NCI-H748 (cell line): ENCODE data around the gene AOAH.

Experiments
- DNase-seq: peaks from one replicate; lab custom pipeline; 2025; ENCODE audit not compliant: unreplicated experiment; lab: John Stamatoyannopoulos, UW

Gene AOAH

DNA sequence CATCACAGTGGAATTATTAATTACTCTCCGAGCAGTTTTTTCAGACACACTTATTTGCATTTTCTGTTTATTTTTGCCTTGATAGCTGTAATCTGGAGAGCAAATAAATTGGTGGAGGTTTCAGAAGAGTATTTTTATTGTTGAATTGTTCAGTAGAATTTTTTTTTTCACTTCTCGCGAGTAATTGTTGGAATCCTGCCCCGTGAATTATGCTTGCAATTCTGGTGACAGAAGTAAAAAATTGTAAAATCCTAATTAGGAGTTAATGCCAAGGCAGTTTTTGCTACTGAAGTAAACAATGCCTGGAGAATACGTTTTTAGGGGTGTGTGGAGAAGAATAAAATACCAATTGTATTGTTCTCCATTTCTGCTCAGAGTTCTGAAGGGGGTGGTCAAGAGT is 88.2 kb downstream of the AOAH start:
- peak; percentile 35 for DNase-seq

DNA sequence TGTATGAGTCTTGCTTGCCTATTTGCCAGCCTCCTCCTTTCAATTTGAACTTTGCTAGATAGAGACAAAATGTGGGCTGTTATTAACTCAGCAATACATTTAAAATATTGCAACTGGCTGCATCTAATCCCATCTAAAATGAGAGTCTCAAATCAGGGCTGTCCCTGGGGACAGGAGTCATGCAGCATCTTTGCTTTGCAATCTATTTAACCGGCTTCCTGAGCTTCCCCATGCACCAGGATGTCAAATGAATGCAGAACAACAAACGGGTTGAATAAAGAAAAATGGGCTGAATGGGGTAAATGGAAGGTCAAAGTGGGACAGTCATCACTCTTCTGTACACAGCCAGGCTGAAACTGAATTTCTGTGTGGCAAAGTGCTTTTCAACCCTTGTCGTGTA is 89.2 kb downstream of the AOAH start:
- peak; percentile 97 for DNase-seq

- DNase-seq: no peak
These were observed 90.9 kb downstream of the AOAH start for GRCh38 chr7:36633377-36633776.

DNA sequence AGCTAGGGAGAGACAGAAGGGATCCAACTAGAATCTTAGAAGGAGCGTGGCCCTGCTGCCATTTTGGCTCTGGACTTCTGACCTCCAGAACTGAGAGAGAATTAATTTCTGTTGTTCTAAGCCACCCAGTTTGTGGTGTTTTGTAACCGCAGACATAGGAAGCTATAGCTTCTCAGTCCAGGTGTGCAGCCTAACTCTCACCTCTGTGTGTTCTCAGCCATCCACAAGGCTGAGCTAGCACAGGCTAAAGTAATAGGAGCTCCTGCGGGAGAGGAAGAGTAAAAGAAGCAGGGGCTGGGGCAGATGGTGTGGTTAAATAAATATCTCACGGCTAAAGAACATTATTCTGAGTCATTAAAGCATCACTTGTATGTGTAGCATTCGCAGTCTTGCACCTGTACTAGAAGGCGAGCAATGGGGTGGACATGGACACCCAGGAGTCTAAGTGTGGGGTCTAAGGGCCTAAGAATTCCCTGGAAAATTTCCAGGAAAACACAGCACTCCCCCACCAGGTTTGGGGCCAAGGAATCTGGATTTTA is 94.1 kb downstream of the AOAH start:
- no peak for DNase-seq

GRCh38 chr7:36629351-36629750 is 94.9 kb downstream of the AOAH start:
- no peak for DNase-seq

DNA sequence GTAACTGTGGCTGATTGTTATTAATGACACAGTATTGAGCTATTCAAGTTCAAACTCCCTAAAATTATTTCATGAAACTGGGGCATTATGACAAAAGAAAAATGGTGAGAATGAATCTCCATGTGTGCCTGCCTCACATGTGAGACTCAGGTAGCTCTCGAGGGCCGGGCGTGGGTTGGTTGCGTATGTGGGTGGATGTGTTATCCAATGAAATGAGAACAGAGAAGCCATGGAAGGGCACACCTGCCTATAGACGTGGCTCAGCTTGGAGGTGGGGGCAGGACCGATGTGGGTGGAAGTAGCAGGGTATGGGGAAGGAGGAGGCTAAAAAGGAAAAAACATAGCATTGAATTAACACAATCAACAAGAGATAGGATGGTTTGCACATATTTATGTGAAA is 96.5 kb downstream of the AOAH start:
- DNase-seq: no peak

DNA sequence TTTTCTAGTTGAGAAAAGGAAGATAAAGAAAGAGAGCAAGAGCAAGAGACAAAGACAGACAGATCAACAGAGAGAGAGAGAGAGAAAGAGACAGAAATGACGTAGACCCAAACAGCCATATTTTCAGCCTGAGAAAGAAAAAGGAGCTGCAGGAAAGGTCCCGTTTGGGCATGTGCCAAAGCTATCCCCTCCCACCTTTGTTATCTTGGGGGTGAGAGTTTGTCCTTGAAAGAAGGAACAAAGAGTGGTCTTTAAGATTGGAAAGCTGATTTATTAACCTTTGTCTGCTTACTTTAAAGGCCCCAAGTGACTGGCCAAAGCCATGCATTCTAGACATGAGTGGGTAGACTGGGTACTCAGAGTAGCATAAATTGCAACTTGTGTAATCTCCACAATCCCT is 98.2 kb downstream of the AOAH start:
- no peak for DNase-seq

- DNase-seq: no peak
These were observed 99.0 kb downstream of the AOAH start for GRCh38 chr7:36625247-36625646.

- DNase-seq: no peak
These were observed 101.0 kb downstream of the AOAH start for GRCh38 chr7:36623247-36623646.

DNA sequence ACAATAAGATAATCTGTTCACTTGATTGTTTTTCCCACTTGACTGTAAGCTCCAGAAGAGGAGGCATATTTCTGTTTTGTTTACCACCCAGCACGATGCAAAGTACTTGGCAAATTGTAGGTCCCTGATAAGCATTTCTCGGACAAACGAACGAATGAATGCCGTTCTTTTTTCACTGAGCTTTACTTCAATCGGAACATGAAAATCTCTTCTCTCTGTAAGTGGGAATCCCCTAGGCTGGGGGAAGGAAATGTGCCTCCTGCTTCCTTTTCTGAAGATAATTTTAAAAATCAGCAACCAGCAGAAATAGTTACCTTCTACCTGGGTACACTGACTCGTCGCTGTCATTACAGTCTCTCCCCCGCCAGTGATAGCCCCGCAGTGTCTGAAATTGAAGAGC is 102.9 kb downstream of the AOAH start:
- DNase-seq: no peak

GRCh38 chr7:36620166-36620708 is 104.1 kb downstream of the AOAH start:
- no peak for DNase-seq

DNA sequence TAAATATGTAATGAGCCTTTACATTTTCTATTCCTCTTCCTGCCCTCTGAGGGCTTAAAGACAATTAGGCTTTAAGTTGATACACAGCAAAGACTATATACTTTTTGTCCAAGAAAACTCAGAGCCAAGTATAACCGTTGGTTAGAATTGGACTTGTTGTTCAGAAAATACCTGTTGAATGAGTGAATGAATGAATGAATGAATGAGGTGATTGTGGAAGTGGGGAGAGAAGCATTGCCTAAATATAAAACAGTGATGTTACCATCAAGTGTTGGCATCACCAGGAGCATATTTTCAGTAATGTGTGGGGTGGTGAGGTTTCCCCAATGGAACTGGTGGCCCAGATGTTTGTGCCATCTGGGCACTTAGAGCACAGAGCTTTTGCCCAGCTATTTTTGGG is 106.9 kb downstream of the AOAH start:
- DNase-seq: no peak

GRCh38 chr7:36615852-36616540 is 108.3 kb downstream of the AOAH start:
- DNase-seq: no peak

DNA sequence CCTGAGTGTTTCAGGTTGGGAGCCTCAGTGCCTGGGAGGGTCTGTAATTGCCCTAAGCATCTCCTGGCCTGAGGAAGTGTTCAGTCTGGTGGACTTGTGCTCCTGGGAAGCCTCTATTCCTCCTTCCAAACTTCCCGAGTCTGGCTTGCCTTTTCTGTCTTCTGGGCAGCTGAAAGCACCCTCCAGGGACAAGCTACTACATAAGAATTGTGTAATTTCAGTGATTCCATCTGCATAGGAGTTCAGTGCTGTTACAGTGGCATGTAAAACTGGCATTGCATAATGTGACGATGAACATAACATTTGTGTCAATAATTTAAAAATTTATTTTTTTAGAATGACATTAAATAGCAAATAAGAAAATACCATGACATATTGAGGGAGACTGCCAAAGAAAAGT is 109.3 kb downstream of the AOAH start:
- DNase-seq: peak; percentile 40

DNA sequence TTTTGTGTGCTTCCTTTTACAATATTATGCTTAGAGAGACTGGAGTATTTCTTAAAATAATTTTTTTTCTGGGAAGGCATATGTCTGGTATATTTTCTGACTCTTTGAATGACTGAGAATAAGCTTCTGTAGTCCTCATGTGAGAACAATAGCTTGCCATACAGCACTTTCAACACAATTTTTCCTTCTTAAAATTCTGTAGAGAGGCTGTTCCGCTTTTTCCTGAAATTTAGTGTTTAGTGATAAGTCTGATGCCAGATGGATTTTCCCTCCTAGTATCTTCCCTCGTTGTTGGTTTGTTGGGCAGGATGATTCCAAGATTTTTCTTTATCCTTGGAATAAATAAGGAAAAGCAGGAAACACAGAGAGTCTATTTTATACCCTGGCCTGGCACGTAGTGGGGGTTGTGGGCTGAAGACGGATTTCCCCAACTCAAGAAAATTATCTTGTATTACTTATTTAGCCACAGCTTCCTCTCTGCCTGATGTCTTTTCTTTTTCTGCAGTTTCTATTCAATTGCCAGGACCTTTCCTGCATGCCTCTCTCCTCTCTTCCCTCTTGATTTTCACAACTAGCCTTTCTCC is 111.2 kb downstream of the AOAH start:
- no peak for DNase-seq

DNA sequence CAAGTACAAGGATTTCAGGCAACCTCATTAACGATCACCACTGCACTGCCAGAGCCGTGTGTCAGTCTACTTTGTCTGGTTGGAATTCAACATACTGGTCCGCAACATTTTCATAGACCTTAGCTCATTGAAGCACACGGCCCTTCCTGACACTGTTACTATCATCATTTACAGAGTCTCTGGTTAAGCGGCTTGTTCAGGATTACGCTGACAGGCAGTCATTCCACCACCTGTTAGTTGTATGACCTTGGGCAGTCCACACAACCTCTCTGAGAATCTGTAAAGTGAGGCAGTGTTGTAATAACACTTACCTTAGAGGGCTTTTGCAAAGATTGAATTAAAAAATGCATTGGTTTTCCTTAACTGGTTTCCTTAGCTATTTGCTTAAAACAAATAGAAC is 112.6 kb downstream of the AOAH start:
- DNase-seq: no peak

GRCh38 chr7:36607721-36608095 is 116.6 kb downstream of the AOAH start:
- no peak for DNase-seq

GRCh38 chr7:36606976-36607720 is 117.1 kb downstream of the AOAH start:
- DNase-seq: peak; percentile 50

DNA sequence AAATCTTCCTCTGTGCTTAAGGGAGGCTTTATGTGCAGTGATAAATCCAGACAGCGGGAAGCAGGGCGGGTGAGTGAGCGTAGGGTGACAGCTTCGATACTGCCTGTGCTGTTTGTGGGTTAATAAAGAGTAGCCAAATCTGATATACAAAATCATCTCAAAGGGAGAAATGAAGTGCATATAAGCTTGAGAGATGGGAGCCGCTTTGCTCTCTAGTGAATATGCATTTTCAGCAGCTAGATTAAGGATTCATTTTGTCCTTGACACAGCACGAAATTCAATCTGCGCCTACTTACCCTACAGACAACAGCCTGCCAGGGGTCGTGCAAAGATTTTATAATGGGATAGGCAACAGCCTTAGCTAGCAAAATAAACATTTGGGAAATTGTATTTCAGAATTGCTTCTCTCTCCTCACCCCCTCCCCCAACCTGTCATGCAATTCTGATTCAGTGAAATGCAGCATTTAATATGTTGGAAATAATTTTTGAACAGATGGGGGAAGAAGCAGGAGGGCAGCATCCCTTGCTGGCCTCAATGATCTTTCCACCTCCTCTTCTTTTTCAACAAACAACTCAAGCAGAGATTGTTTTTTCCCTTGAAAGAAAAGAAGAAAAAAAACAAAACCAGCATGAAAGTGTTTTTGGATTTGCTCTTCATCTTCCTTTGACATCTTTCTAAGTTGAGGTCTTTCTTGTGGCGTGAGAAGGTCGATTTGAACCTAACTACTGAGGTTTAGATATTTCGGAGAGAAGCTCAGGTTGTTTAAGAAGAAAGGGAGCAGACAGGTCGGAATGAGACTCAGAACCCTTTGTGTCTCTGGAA is 117.9 kb downstream of the AOAH start:
- peak; percentile 25 for DNase-seq

GRCh38 chr7:36605261-36606051 is 118.8 kb downstream of the AOAH start:
- DNase-seq: no peak
